Large intestine (tissue), 3 donors: ENCODE measurements around the gene PICALM. TPM values are rescaled to one million over a fixed set of nuclear protein-coding genes. Genes with fewer than 3 reads are reported as not detected.

Experiments
- DNase-seq, 2 donors: peaks; one replicate each; pipeline versions ENCODE4 v3.0.0 to v3.0.0-alpha.2; 2013
- H3K27ac ChIP-seq: one replicate; pipeline ENCODE4 v1.5.1; 2013; ENCODE audit warnings: low read length
- H3K27me3 ChIP-seq: 2 replicates; pipeline ENCODE4 v1.6.1; 2013; ENCODE audit warnings: low read length; ENCODE audit not compliant: control insufficient read depth, insufficient read depth
- H3K36me3 ChIP-seq: 2 replicates; pipeline ENCODE4 v1.6.1; 2013; ENCODE audit warnings: low read length; ENCODE audit not compliant: control insufficient read depth, insufficient read depth
- H3K4me1 ChIP-seq: one replicate; pipeline ENCODE4 v1.6.1; 2013; ENCODE audit warnings: low read length; ENCODE audit not compliant: control insufficient read depth, insufficient read depth
- H3K4me3 ChIP-seq: one replicate; pipeline ENCODE4 v1.5.1; 2013; ENCODE audit warnings: low read length
- H3K9me3 ChIP-seq: one replicate; pipeline ENCODE4 v1.6.1; 2013; ENCODE audit warnings: mild to moderate bottlenecking, low read depth, low read length, moderate library complexity; ENCODE audit not compliant: control insufficient read depth
- WGBS: methylation state at CpG from one replicate; pipeline ENCODE4 v1.1.5; 2013; ENCODE audit warnings: low lambda C conversion rate; ENCODE audit not compliant: insufficient coverage; 5-methylcytosine and 5-hydroxymethylcytosine counted together
- polyA plus RNA-seq: library from polyadenylated mRNA; unstranded; fragments of 120-200 nt; gene quantifications from one replicate; pipeline ENCODE4 v1.2.1, GENCODE V29; 2013

Gene PICALM
- polyA plus RNA-seq, 1 donor, result 177 TPM

GRCh38 chr11:86035920-86036319 lies 33.0 kb downstream of the PICALM start:
- peaks cover 2% of the 10 kb centered on the region for H3K36me3 ChIP-seq

GRCh38 chr11:86035164-86035563 lies 33.7 kb downstream of the PICALM start:
- 60% methylated on average over 1 of the region's 1 CpG for WGBS
- peaks cover 6% of the 10 kb centered on the region for H3K4me1 ChIP-seq
- H3K27me3 ChIP-seq, result no peaks in the 10 kb centered on the region
- no peak overlapping the region for H3K27ac ChIP-seq
- DNase-seq, result no peak
- H3K4me3 ChIP-seq, result no peak overlapping the region
- H3K36me3 ChIP-seq, result peaks cover 10% of the 10 kb centered on the region
- H3K9me3 ChIP-seq, result no peaks in the 10 kb centered on the region

More at GRCh38 chr11:86035920-86036319, 33.0 kb downstream of the PICALM start:
- Histone ChIP-seq H3K4me1 (peaks cover 6% of the 10 kb centered on the region), H3K27ac (no peak overlapping the region), H3K9me3 (no peaks in the 10 kb centered on the region), H3K4me3 (no peak overlapping the region), H3K27me3 (no peaks in the 10 kb centered on the region)
- no peak for DNase-seq
- WGBS, result 80% methylated on average over 1 of the region's 2 CpGs

DNA sequence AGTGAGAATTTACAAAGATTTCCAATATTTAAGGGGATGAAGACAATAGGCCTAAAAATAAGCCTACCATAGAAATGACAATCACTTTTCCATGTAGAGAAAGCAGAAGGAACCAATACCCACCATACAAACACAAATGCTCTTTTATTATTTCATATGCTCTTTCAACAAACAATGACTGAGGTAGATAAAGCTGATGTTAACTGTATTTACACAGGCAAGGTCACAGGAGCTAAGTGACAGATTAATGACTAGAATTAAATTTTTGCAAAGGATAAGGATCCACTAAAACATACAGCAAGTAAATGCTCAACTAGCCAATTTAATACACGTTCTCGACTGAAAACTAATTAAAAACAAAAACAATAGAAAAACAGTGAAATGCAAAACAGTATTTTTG lies 34.2 kb downstream of the PICALM start:
- Histone ChIP-seq H3K4me3 (no peak overlapping the region), H3K9me3 (no peaks in the 10 kb centered on the region), H3K4me1 (peaks cover 6% of the 10 kb centered on the region), H3K27ac (no peak overlapping the region), H3K36me3 (peaks cover 10% of the 10 kb centered on the region), H3K27me3 (no peaks in the 10 kb centered on the region)
- DNase-seq, result no peak
- WGBS, result 36% methylated on average over 2 of the region's 2 CpGs

DNA sequence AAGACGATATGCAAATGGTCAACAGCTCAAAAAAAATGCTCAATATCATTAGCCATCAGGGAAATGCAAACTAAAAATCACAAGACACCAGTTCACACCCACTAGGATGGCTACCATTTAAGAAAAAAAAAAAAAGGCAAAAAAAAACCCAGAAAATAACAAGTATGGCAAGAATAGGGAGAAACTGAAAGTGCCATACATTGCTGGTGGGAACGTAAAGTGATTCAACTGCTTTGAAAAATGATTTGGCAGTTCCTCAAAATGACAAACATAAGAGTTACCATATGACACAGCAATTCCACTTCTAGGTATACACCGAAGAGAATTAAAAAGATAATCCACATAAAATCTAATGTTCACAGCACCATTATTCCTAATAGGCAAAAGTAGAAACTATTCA lies 47.5 kb downstream of the PICALM start:
- no peak for DNase-seq
- Histone ChIP-seq H3K4me1 (no peaks in the 10 kb centered on the region), H3K27ac (no peak overlapping the region), H3K36me3 (peaks cover 39% of the 10 kb centered on the region), H3K27me3 (no peaks in the 10 kb centered on the region), H3K4me3 (no peak overlapping the region), H3K9me3 (no peaks in the 10 kb centered on the region)
- 100% methylated on average over 1 of the region's 3 CpGs for WGBS

DNA sequence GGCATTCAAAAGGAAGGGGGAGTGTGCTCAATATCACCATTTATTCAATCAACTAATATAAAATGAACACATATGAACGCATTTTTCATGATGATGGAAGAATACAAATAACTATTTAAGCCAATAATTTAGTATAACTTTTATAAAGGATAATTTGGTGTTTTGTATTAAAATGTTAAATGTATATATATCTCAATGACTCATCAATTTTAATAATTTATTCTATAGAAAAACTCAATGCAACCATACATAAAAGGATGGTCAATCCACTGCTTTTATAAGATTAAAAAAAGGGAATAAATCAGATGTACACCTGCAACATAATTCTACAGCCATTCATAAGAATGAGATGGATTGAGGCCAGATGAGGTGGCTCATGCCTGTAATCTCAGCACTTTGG lies 50.6 kb downstream of the PICALM start:
- peaks cover 30% of the 10 kb centered on the region for H3K36me3 ChIP-seq
- 100% methylated on average over 1 of the region's 1 CpG for WGBS
- H3K4me1 ChIP-seq, result no peaks in the 10 kb centered on the region
- H3K4me3 ChIP-seq, result no peak overlapping the region
- no peak for DNase-seq
- H3K9me3 ChIP-seq, result no peaks in the 10 kb centered on the region
- H3K27ac ChIP-seq, result no peak overlapping the region
- H3K27me3 ChIP-seq, result no peaks in the 10 kb centered on the region

GRCh38 chr11:86016451-86016850 lies 52.4 kb downstream of the PICALM start:
- Histone ChIP-seq H3K36me3 (peaks cover 36% of the 10 kb centered on the region), H3K9me3 (no peaks in the 10 kb centered on the region), H3K27me3 (no peaks in the 10 kb centered on the region), H3K4me3 (no peak overlapping the region), H3K27ac (no peak overlapping the region), H3K4me1 (no peaks in the 10 kb centered on the region)
- DNase-seq, result no peak
- 100% methylated on average over 2 of the region's 2 CpGs for WGBS

DNA sequence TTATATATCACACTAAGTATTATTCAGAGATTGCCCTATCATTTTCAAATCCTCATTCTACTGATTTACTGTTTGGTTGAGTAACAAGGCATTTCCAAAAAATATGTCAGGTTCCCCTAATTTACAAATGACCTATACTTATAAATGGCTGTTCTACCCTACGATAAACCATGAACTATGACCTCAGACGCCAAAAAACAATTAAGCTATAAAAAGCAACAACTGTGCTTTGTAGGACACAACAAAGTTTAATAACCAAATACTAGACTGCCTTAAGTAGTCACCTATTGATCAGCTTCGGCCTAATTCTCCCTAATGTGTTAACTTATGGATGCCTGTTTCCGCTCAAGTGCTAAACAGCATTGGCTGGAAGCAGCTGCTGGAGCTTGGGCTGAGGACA lies 53.2 kb downstream of the PICALM start:
- H3K27me3 ChIP-seq, result no peaks in the 10 kb centered on the region
- H3K4me3 ChIP-seq, result no peak overlapping the region
- no peaks in the 10 kb centered on the region for H3K4me1 ChIP-seq
- no peak for DNase-seq
- no peaks in the 10 kb centered on the region for H3K9me3 ChIP-seq
- WGBS, result no CpG with 5 or more reads among the region's 4 CpGs
- peaks cover 38% of the 10 kb centered on the region for H3K36me3 ChIP-seq
- H3K27ac ChIP-seq, result no peak overlapping the region

DNA sequence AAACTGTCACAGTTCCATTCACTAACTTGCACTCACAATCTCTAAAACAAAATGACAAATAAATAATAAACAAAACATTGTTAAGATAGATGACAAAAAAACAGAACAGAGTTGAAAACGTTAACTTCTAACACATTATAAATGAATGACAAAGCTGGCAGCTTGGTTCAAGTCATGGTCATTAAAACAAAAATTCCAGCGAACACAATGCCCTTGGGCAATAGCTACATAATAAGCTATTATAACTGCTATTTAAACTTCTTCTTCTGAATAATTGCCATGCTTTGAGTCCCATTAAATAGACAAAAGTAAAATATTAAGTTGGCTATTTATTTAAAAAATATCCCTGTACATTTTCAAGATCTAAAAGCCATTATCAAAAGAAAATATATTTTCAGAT lies 54.7 kb downstream of the PICALM start:
- peaks cover 42% of the 10 kb centered on the region for H3K36me3 ChIP-seq
- H3K4me1 ChIP-seq, result no peaks in the 10 kb centered on the region
- no peak for DNase-seq
- no peaks in the 10 kb centered on the region for H3K9me3 ChIP-seq
- 74% methylated on average over 2 of the region's 2 CpGs for WGBS
- H3K4me3 ChIP-seq, result no peak overlapping the region
- H3K27ac ChIP-seq, result no peak overlapping the region
- H3K27me3 ChIP-seq, result no peaks in the 10 kb centered on the region

- no peak for DNase-seq
- H3K27me3 ChIP-seq, result no peaks in the 10 kb centered on the region
- no peaks in the 10 kb centered on the region for H3K9me3 ChIP-seq
- no peak overlapping the region for H3K4me3 ChIP-seq
- H3K36me3 ChIP-seq, result peaks cover 45% of the 10 kb centered on the region
- H3K4me1 ChIP-seq, result no peaks in the 10 kb centered on the region
- no peak overlapping the region for H3K27ac ChIP-seq
These were observed 55.2 kb downstream of the PICALM start for GRCh38 chr11:86013713-86014112.

GRCh38 chr11:86011175-86011574 lies 57.7 kb downstream of the PICALM start:
- DNase-seq, result no peak
- no peaks in the 10 kb centered on the region for H3K9me3 ChIP-seq
- no peaks in the 10 kb centered on the region for H3K4me1 ChIP-seq
- peaks cover 45% of the 10 kb centered on the region for H3K36me3 ChIP-seq
- no peak overlapping the region for H3K4me3 ChIP-seq
- H3K27me3 ChIP-seq, result no peaks in the 10 kb centered on the region
- 100% methylated on average over 1 of the region's 1 CpG for WGBS
- no peak overlapping the region for H3K27ac ChIP-seq

- 46% methylated on average over 2 of the region's 2 CpGs for WGBS
- no peak overlapping the region for H3K4me3 ChIP-seq
- H3K36me3 ChIP-seq, result peaks cover 55% of the 10 kb centered on the region
- no peaks in the 10 kb centered on the region for H3K9me3 ChIP-seq
- H3K4me1 ChIP-seq, result no peaks in the 10 kb centered on the region
- H3K27me3 ChIP-seq, result no peaks in the 10 kb centered on the region
- no peak for DNase-seq
- H3K27ac ChIP-seq, result no peak overlapping the region
These were observed 65.2 kb downstream of the PICALM start for GRCh38 chr11:86003654-86004053.
